Right renal pelvis (tissue), 4 donors: ENCODE measurements around the gene ADAMTS9. TPM values are rescaled to one million over a fixed set of nuclear protein-coding genes. Genes with fewer than 3 reads are reported as not detected.
A peak's percentile ranks its signal among the peaks of the same experiment; 100 is the strongest.
"Not testable (repeated sequence)": the region's sequence is repeated elsewhere in the genome, so short reads cannot be mapped to it uniquely, and the experiment has no call there.

ENCODE experiments used
- DNase-seq, 4 donors: peaks; one replicate each; pipeline ENCODE4 v3.0.0-alpha.2; 2013; ENCODE audit warnings: low read depth in 4 of 4, low spot score in 3 of 4, missing footprints in 1 of 4
- polyA plus RNA-seq, 4 donors: library from polyadenylated mRNA; unstranded; fragments of 120-200 nt; gene quantifications; one replicate each; pipeline ENCODE4 v1.2.1, GENCODE V29; 2013; ENCODE audit not compliant: insufficient read length in 4 of 4

Gene ADAMTS9
- polyA plus RNA-seq, 4 donors, result 139 to 178 (median 143) TPM

- DNase-seq, result no peak
These were observed 137.9 kb downstream of the ADAMTS9 start for GRCh38 chr3:64549869-64550268.

DNA sequence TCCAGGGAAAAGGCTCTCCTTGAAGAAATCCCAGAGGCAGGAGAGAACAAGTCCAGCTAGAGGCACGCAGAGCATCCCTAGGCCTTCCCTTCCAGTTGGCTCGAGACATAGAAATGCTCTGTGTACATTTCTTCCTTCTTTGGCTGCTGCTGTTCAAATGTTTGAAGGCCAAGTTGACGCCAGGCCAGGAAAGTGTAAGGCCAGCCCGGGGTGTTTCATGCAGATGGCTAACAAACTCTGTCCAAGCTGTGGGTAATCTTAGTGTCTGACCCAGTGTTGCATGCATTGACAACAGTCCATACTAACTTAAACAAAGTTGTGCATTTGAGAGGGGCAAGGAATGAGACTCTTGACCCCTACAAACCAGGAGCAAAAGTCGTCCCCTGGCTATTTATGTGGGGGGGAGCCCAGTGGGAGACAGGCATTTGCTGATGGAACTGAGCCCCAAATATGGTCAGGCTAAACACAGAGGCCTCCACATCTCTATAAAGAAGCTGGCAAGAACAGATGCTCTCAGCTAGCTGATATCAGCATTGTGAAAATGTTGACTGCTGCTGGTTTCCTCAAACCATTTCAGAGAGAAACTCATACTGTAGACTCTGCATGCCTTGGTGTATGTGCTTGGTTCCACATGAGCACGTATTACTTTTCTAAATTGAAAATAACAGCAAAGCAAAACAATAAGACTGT is 139.5 kb downstream of the ADAMTS9 start:
- no peak for DNase-seq

DNA sequence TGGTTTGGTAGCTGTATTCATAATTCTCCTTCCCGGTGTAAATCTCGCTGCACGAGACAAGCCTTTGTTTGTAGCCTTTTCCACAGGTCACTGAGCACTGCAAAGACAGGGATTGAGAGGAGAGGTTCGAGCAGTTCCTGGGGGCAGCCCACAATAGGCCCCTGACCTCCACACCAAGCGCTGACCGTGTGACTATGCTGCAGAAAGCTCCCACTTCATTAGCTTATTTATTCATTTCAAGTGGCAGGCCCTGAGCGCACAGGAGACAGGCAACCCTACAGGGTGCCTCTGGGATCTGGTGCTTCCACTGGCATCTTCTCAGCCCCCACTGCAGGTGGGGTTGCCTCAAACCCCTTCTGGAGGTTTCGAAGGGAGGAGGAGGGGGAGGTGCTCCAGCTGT is 140.9 kb downstream of the ADAMTS9 start:
- no peak for DNase-seq

DNA sequence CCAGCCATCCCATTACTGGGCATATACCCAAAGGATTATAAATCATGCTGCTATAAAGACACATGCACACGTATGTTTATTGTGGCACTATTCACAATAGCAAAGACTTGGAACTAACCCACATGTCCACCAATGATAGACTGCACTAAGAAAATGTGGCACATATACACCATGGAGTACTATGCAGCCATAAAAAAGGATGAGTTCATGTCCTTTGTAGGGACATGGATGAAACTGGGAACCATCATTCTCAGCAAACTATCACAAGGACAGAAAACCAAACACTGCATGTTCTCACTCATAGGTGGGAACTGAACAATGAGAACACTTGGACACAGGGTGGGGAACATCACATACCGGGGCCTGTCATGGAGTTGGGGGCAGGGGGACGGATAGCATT is 142.6 kb downstream of the ADAMTS9 start:
- not testable (repeated sequence) for DNase-seq

DNA sequence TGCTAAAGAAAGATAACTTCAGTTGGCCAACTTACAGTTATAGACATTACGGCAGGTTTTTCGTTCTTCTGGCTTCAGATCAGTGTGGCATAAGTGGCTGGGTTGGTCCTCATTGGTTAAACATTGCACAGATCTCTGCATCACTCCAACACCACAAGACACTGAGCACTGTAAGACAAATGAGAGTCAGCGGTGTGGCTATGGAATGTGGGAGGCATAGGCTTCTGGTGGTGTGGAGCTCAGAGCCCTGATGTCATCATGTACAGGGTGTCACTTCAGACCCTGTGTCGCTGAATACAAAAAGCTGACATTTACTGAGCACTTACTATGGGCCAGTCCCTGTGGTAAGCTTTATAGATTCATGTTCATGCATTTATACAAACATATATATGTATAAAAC is 146.0 kb downstream of the ADAMTS9 start:
- DNase-seq, result no peak

DNA sequence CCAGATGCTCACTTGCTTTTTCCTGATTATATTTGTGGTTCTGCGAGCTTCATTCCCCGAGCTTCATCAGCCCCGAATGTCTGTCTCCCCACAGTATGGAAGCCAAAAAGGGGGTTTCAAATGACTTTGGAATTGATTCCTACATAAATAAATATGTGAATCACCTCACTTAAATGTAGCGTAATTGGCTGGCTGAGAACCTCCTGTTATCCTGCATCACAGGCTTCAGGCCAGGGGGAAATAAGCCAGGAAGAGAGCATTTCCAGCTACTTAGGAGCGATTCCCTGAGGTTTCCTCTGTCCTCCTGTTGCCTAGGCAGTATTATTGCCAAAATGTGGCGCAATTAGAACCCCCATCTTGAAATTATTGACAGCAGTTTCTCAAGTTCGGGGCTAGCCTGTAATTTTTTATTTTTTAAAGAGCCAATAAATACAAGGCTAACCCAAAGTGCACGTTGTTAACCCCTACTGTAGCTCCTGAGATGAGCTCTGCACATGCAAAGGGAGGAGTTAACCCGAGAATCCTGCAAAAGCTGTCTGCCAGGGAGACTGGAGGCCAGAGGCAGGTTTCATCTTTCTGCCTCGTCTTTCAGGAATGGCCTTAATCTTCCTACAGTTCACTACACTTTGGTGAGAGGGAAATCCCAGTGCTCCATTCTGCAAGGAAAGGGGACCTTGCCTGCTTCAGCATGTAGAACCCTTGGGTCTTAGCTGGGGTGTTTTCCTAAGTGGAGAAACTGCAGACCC is 148.2 kb downstream of the ADAMTS9 start:
- no peak for DNase-seq

DNA sequence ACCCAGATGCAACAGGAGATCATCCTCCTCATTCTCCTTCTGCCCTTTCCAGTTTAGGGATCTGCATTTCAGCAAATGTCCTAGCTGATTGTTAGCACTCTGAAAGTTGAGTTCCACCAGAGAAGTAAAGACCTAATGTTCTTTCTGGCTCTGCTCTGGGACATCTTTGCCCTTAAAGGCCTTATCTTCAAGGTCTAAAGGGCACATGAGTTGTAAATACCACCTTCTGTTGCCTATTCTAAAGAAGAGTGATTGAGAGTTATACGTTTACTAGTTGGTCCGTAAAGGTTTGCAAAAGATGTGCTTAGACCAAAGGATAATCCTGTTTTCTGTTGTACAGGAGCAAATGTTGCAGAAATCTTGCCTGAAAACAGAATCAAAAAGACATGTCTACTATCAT is 151.6 kb downstream of the ADAMTS9 start:
- DNase-seq, result no peak

- DNase-seq, result peak; percentile 78 to 83 (median 79)
These were observed 154.0 kb downstream of the ADAMTS9 start for GRCh38 chr3:64533617-64534317.

DNA sequence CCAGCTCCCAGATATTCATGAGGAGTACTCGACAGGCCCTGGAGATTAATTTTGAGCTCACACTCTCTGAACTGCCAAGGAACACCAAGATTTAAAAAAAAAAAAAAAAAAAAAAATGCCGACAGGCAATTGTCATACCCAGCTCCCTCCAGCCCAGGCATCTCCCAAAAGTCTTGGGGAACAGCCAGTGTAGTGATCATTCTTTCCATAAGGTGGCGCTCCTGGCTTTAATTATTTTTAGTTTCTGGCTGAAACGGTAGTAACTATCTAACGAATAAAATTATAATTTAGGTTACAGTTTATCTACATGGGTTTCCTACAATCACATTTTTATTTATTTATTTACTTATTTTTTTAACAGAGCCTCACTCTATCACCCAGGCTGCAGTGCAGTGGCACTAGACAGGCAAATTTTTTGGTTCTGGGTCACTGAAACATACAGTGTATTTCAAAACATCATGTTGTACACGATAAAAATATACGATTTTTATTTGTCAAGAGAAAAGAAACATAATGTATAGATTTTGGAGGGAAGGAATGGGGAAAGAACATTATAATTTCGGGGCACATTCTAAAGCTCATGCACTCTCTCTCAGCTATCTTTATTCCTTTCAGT is 157.3 kb downstream of the ADAMTS9 start:
- DNase-seq, result peak in 3 of 4 donors; percentile 52 to 61 (median 60)

DNA sequence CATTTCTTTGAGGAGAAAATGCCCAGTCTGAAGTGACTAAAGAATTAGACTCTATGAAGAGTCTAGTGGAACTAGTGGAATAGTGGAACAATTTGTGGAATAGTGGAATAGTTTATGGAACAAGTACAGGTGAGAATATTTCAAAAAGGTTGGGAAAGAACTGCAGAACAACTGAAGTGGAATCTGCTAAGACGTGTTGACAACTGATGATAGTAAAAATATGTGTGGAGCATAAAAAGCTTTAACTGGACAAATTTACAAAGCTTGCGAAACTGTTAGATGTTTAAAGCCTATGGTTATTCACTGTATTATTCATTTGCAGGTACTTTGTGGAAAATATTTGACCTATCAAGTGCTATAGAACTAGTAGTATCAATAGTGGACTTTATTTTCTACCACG is 164.5 kb downstream of the ADAMTS9 start:
- DNase-seq, result no peak

DNA sequence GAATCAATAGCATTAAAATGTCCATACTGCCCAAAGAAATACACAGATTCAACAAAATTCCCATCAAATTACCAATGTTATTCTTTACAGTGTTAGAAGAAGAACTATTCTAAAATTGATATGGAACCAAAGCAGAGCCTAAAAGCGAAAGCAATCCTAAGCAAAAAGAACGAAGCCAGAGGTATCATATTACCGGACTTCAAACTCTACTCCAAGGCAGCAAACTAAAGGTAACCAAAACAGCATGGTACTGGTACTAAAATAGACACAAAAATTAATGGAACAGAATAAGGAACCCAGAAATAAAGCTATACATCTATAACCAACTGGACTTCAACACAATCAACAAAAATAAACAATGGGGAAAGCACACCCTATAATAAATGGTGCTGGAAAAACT is 167.5 kb downstream of the ADAMTS9 start:
- no peak for DNase-seq

DNA sequence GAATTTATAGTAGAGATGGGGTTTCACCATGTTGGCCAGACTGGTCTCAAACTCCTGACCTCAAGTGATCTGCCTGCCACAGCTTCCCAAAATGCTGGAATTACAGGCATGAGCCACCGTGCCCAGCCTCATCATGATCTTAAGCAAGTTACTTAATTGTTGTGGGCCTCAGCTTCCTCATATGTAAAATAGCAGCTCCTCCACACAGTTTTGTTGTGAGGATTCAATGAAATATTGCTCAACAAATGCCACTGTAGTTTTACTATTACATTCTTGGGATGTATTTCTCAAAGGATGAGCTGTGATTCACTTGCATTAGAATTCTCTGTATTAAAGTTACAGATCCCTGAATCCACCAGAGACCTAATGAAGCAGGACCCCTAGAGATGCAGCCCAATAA is 168.8 kb downstream of the ADAMTS9 start:
- no peak for DNase-seq

DNA sequence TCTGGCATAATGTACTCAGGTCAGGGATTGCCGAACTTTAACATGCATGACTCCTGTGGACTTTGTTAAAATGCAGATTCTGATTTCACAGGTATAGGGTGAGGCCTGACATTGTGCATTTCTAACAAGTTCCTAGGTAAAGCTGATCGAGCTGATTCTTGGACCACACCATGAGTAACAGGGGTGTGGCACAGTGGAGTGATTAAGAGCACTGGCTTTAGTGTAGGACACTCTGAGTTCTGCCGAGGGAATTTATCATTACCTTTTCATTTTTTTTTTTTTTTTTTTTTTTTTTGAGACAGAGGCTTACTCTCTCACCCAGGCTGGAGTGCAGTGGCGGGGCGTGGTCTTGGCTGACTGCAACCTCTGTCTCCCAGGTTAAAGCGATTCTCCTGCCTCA is 169.3 kb downstream of the ADAMTS9 start:
- no peak for DNase-seq

- DNase-seq, result no peak
These were observed 172.9 kb downstream of the ADAMTS9 start for GRCh38 chr3:64514889-64515288.

DNA sequence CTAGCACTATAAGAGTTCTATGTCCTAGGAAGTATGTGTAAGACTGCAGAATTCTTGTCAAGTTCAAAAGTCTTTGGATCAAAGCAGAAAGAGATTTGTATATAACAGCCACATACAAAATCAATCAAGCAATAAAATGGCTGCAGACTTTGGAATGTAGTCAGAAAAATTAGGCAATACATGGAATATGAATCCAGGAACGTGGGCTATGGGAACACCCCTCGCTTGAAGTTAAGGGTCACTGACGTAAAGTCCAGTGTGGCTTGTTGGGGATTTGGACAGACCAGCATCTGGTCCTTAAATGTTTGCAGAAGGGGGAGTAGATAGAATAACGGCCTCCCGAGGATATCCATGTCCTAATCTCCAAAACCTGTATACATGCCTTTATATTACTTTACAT is 178.6 kb downstream of the ADAMTS9 start:
- no peak for DNase-seq

DNA sequence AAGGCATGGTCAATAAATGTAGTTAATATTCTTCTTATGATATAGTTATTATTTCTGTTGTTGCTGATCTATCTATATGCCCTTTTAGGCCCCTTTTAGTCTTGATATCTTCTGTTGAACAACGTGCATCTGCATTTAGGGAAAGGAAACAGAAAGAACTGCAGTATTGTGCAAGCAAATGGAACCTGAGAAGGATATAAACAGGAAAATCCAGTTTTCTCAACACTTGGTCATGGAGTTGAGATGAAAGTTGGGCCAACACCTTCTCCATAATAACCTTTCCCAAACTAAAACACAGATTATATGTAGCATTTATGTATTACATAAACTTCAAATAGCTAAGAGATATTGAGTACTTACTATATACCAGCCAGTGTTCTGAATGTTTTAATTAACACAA is 179.7 kb downstream of the ADAMTS9 start:
- no peak for DNase-seq

- no peak for DNase-seq
These were observed 181.5 kb downstream of the ADAMTS9 start for GRCh38 chr3:64506255-64506654.

- DNase-seq, result no peak
These were observed 182.4 kb downstream of the ADAMTS9 start for GRCh38 chr3:64505419-64505818.

GRCh38 chr3:64502284-64502683 is 185.5 kb downstream of the ADAMTS9 start:
- DNase-seq, result no peak

DNA sequence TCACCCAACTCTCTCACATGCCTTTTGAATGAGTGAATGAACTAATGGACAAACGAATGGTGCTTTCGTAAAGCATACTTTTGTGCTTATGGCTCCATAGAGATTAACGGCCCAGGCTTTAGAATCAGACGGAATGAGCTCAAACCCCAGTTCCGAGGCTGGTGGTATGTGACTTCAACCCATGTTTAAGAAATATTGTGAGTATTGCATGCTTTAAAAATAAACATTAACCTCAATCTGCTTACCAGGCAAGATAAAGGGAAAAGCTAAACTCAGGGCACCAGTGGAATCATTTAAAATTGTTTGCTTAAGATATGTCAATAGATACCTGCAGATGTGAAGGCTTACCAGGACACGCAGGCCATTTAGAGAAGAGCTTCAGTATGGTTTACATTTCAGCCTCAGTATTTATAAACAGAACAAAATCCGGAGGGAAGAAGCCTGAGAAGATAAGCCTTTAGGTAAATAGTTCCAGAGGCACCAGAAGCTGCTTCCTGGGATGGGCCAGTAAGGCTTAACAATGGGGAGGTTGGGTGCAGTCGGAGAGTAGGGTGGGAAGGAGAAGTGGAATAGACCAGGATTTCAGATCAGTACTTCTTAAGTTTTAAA is 186.4 kb downstream of the ADAMTS9 start:
- DNase-seq, result no peak
